Stimulated activated CD8-positive, alpha-beta memory T cell treated with anti-CD3 and anti-CD28 coated beads, Interleukin-7, amount 100 ng/mL, for 48 hours (primary cell): ENCODE data around the gene HNF1A.

Source experiments
- DNase-seq, 2 donors: peaks; one replicate each; pipeline ENCODE4 v3.0.0-alpha.2; 2020; ENCODE audit warnings: low read depth in 1 of 2; ENCODE audit errors: extremely low read depth in 1 of 2

HNF1A gene

GRCh38 chr12:120956579-120957300, 21.6 kb upstream of the HNF1A start:
- DNase-seq: no peak

GRCh38 chr12:120959111-120959878, 19.0 kb upstream of the HNF1A start:
- DNase-seq: no peak

- peak; percentile 8 to 47 for DNase-seq
These were observed 17.7 kb upstream of the HNF1A start for GRCh38 chr12:120960657-120961056.

- DNase-seq: no peak
These were observed 16.5 kb upstream of the HNF1A start for GRCh38 chr12:120961604-120962531.

GRCh38 chr12:120962532-120963020, 15.8 kb upstream of the HNF1A start:
- DNase-seq: no peak

- no peak for DNase-seq
These were observed 14.0 kb upstream of the HNF1A start for GRCh38 chr12:120964298-120964697.

GRCh38 chr12:120965534-120966091, 12.7 kb upstream of the HNF1A start:
- no peak for DNase-seq

- DNase-seq: no peak
These were observed 8.0 kb upstream of the HNF1A start for GRCh38 chr12:120970310-120970709.

- no peak for DNase-seq
These were observed 6.8 kb upstream of the HNF1A start for GRCh38 chr12:120971299-120972180.

- no peak for DNase-seq
These were observed 5.3 kb upstream of the HNF1A start for GRCh38 chr12:120972870-120973543.

GRCh38 chr12:120977531-120978295, 630 bp upstream of the HNF1A start:
- no peak for DNase-seq

GRCh38 chr12:120979220-120979861, 998 bp downstream of the HNF1A start:
- DNase-seq: no peak

- no peak for DNase-seq
These were observed 1.7 kb downstream of the HNF1A start for GRCh38 chr12:120979862-120980696.

GRCh38 chr12:120980800-120981368, 2.5 kb downstream of the HNF1A start:
- no peak for DNase-seq

GRCh38 chr12:120981407-120981941, 3.1 kb downstream of the HNF1A start:
- no peak for DNase-seq

- no peak for DNase-seq
These were observed 4.3 kb downstream of the HNF1A start for GRCh38 chr12:120982659-120983058.
